SK-N-SH treated with all-trans-retinoic acid at 6 μM for 48 hours (cell line): ENCODE measurements around the gene TSKS.

Experiments used
- ATAC-seq: fragments of 200-7000 bp; cut with Tn5 transposase; 3 replicates; pipeline ENCODE4 v1.9.1; 2020; ENCODE audit warnings: mild to moderate bottlenecking, moderate library complexity
- ARNTL ChIP-seq: fragments of 450-650 bp; formaldehyde crosslinking; IDR thresholded peaks from 2 replicates; pipeline ENCODE4 v1.5.0; 2020; ENCODE audit warnings: low read depth, mild to moderate bottlenecking, moderate library complexity, borderline replicate concordance
- BACH2 ChIP-seq: fragments of 250-450 bp; sonication (Bioruptor Pico); IDR thresholded peaks from 2 replicates; pipeline ENCODE4 v1.9.0; 2021; ENCODE audit warnings: mild to moderate bottlenecking, borderline replicate concordance
- CREB5 ChIP-seq: fragments of 250-450 bp; sonication (Bioruptor Pico); IDR thresholded peaks from 2 replicates; pipeline ENCODE4 v1.5.1; 2020; ENCODE audit warnings: low read depth, mild to moderate bottlenecking, moderate library complexity
- ESRRG ChIP-seq: fragments of 250-450 bp; sonication (Bioruptor Pico); IDR thresholded peaks from 2 replicates; pipeline ENCODE4 v1.6.1; 2021; ENCODE audit warnings: mild to moderate bottlenecking
- ISL1 ChIP-seq: fragments of 250-450 bp; sonication (Bioruptor Pico); IDR thresholded peaks from 2 replicates; pipeline ENCODE4 v2.1.2; 2022; ENCODE audit warnings: mild to moderate bottlenecking, moderate library complexity
- OSR1 ChIP-seq: fragments of 250-450 bp; sonication (Bioruptor Pico); IDR thresholded peaks from 2 replicates; pipeline ENCODE4 v1.8.0; 2022; ENCODE audit warnings: moderate library complexity, mild to moderate bottlenecking, inconsistent platforms
- PPARA ChIP-seq: fragments of 250-450 bp; sonication (Bioruptor Pico); IDR thresholded peaks from 2 replicates; pipeline ENCODE4 v1.5.0; 2020; ENCODE audit warnings: mild to moderate bottlenecking, borderline replicate concordance
- RARB ChIP-seq: fragments of 250-450 bp; sonication (Bioruptor Pico); IDR thresholded peaks from 2 replicates; pipeline ENCODE4 v1.8.0; 2021; ENCODE audit warnings: mild to moderate bottlenecking, moderate library complexity
- SNAI2 ChIP-seq: fragments of 250-450 bp; sonication (Bioruptor Pico); IDR thresholded peaks from 2 replicates; pipeline ENCODE4 v1.5.0; 2020; ENCODE audit warnings: mild to moderate bottlenecking, moderate library complexity
- TCF4 ChIP-seq: fragments of 250-450 bp; sonication (Bioruptor Pico); IDR thresholded peaks from 2 replicates; pipeline ENCODE4 v1.8.0; 2021; ENCODE audit warnings: mild to moderate bottlenecking, moderate library complexity, borderline replicate concordance
- TOX ChIP-seq: fragments of 250-450 bp; sonication (Bioruptor Pico); IDR thresholded peaks from 2 replicates; pipeline ENCODE4 v1.8.0; 2021; ENCODE audit warnings: mild to moderate bottlenecking, moderate library complexity, borderline replicate concordance
- TSHZ2 ChIP-seq: fragments of 250-450 bp; sonication (Bioruptor Pico); IDR thresholded peaks from 2 replicates; pipeline ENCODE4 v1.5.0; 2020; ENCODE audit warnings: mild to moderate bottlenecking, moderate library complexity
- ZC3H10 ChIP-seq: fragments of 250-450 bp; sonication (Bioruptor Pico); IDR thresholded peaks from 2 replicates; pipeline ENCODE4 v1.5.1; 2021; ENCODE audit warnings: mild to moderate bottlenecking, moderate library complexity
- ZFP3 ChIP-seq: fragments of 250-450 bp; sonication (Bioruptor Pico); IDR thresholded peaks from 2 replicates; pipeline ENCODE4 v1.5.0; 2020; ENCODE audit warnings: mild to moderate bottlenecking, moderate library complexity
- ZFP30 ChIP-seq: fragments of 450-650 bp; formaldehyde crosslinking; IDR thresholded peaks from 2 replicates; pipeline ENCODE4 v1.5.0; 2022; ENCODE audit warnings: mild to moderate bottlenecking, moderate library complexity
- ZNF565 ChIP-seq: fragments of 450-650 bp; formaldehyde crosslinking; conservative IDR thresholded peaks from 2 replicates; pipeline ENCODE4 v1.5.0; 2020; ENCODE audit warnings: low read depth, mild to moderate bottlenecking, moderate library complexity
- ZNF70 ChIP-seq: fragments of 450-650 bp; formaldehyde crosslinking; IDR thresholded peaks from 2 replicates; pipeline ENCODE4 v1.5.0; 2020; ENCODE audit warnings: mild to moderate bottlenecking, moderate library complexity
- TF ChIP-seq, protein P1 (sequence below): fragments of 250-450 bp; sonication (Bioruptor Pico); IDR thresholded peaks from 2 replicates; pipeline ENCODE4 v1.8.0; 2020; ENCODE audit warnings: mild to moderate bottlenecking, moderate library complexity, borderline replicate concordance
- TF ChIP-seq, protein P2 (sequence below): fragments of 250-450 bp; sonication (Bioruptor Pico); IDR thresholded peaks from 2 replicates; pipeline ENCODE4 v1.8.0; 2021; ENCODE audit warnings: low read depth, mild to moderate bottlenecking, moderate library complexity, borderline replicate concordance

The TSKS gene

DNA sequence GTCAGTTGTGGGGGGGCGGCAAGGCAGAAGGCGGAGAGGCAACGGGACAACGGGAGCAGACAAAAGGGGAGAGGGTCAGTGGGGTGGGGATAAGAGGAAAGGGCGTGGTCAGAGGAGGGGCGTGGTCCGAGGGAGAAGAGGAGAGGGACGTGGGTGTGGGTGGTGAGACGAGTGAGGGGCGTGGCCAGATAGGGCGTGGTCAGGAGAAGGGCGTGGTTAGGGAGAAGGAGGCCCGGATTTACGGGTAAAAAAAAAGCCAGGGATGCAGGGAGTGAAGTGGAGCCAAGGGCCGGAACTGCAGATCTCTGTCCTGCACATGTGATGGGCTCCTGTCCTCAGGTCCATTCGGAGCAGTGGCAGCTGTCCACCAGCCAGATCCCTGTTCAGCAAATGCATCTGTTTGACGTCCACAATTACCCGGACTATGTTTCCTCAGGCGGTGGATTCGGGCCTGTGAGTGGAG is 50.7 kb downstream of the TSKS start:
- ATAC-seq = peak; percentile 76
- TF ChIP-seq RARB (CRISPR knock-in tag) (no peak), ISL1 (CRISPR knock-in tag) (no peak), CREB5 (CRISPR knock-in tag) (no peak), TCF4 (CRISPR knock-in tag) (peak; percentile 49; the same call in 1 of the 2 replicates), ESRRG (CRISPR knock-in tag) (no peak), PPARA (CRISPR knock-in tag) (no peak), ZC3H10 (CRISPR knock-in tag) (no peak)
- TF ChIP-seq, protein P1, sequence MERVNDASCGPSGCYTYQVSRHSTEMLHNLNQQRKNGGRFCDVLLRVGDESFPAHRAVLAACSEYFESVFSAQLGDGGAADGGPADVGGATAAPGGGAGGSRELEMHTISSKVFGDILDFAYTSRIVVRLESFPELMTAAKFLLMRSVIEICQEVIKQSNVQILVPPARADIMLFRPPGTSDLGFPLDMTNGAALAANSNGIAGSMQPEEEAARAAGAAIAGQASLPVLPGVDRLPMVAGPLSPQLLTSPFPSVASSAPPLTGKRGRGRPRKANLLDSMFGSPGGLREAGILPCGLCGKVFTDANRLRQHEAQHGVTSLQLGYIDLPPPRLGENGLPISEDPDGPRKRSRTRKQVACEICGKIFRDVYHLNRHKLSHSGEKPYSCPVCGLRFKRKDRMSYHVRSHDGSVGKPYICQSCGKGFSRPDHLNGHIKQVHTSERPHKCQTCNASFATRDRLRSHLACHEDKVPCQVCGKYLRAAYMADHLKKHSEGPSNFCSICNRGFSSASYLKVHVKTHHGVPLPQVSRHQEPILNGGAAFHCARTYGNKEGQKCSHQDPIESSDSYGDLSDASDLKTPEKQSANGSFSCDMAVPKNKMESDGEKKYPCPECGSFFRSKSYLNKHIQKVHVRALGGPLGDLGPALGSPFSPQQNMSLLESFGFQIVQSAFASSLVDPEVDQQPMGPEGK = no peak
- TF ChIP-seq, all 23 proteins: peak for 1

DNA sequence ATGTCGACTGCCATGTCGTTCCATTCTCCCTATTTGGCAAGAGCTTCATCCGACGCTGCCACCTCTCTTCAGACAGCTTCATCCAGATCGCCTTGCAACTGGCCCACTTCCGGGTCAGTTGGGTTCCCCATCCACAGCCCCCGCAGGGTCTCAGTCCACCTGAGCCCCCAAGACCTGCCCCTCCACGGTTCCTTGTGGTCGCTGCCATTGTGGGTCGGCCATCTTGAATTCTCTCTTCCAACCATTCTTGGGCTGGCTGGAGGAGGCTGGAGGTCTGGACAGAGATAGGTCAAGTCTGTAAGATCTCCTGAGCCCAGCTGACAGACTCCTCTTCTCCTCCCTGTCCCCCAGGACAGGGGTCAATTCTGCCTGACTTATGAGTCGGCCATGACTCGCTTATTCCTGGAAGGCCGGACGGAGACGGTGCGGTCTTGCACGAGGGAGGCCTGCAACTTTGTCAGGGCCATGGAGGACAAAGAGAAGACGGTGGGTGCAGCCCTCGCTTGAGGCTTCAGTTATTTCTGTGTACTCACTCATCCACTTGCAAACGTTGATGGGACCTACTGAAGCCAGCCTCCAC is 52.6 kb downstream of the TSKS start:
- TF ChIP-seq PPARA (CRISPR knock-in tag) (no peak), TOX (CRISPR knock-in tag) (no peak), OSR1 (CRISPR knock-in tag) (no peak), TCF4 (CRISPR knock-in tag) (no peak), TSHZ2 (CRISPR knock-in tag) (no peak), ZFP3 (CRISPR knock-in tag) (no peak), RARB (CRISPR knock-in tag) (no peak), ARNTL (CRISPR knock-in tag) (no peak), ZC3H10 (CRISPR knock-in tag) (no peak), CREB5 (CRISPR knock-in tag) (no peak)
- TF ChIP-seq, protein P2, sequence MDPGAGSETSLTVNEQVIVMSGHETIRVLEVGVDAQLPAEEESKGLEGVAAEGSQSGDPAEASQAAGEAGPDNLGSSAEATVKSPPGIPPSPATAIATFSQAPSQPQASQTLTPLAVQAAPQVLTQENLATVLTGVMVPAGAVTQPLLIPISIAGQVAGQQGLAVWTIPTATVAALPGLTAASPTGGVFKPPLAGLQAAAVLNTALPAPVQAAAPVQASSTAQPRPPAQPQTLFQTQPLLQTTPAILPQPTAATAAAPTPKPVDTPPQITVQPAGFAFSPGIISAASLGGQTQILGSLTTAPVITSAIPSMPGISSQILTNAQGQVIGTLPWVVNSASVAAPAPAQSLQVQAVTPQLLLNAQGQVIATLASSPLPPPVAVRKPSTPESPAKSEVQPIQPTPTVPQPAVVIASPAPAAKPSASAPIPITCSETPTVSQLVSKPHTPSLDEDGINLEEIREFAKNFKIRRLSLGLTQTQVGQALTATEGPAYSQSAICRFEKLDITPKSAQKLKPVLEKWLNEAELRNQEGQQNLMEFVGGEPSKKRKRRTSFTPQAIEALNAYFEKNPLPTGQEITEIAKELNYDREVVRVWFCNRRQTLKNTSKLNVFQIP (CRISPR knock-in tag) = no peak
- no peak for ATAC-seq

- ATAC-seq = no peak
- TF ChIP-seq TOX (CRISPR knock-in tag) (no peak), ZNF70 (CRISPR knock-in tag) (no peak)
- TF ChIP-seq, all 23 proteins: peak for 0
Observed at GRCh38 chr19:49705919-49706318, 57.2 kb downstream of the TSKS start.

DNA sequence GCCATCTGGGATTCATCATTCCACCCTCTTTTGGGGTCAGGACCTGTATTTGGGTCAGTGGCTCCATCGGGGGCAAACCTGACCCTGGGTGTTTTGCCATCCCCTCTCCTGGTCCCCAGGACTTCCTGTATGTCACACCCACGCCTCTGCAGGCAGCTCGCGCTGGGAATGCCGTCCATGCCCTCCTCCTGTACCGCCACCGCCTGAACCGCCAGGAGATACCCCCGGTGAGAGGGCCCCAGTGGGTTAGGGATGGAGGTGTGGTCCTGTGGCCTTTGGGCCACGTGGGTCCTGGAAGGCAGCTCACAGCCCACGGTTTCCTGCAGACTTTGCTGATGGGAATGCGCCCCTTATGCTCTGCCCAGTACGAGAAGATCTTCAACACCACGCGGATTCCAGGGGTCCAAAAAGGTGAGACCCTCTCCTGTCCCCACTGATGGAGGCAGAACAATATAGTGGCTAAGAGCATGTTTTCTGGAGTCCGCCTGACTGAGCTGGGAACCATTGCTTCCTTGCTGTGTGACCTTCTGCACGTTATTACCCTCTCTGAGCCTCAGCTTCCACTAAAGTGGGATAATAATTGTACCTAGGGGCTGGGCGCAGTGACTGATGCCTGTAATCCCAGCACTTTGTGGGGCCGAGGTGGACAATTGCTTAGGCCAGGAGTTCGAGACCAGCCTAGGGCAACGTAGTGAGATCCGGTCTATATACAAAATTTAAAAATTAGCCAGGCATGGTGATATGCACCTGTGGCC is 58.0 kb downstream of the TSKS start:
- no peak for ATAC-seq
- TF ChIP-seq RARB (CRISPR knock-in tag) = no peak
- TF ChIP-seq, protein P1 = no peak
- TF ChIP-seq ZFP30 (CRISPR knock-in tag) = no peak
- no peak for TF ChIP-seq ISL1 (CRISPR knock-in tag)
- no peak for TF ChIP-seq ARNTL (CRISPR knock-in tag)
- TF ChIP-seq SNAI2 (CRISPR knock-in tag) = no peak
- TF ChIP-seq ZC3H10 (CRISPR knock-in tag) = no peak
- no peak for TF ChIP-seq ESRRG (CRISPR knock-in tag)
- no peak for TF ChIP-seq ZNF565
- no peak for TF ChIP-seq TOX (CRISPR knock-in tag)
- TF ChIP-seq BACH2 (CRISPR knock-in tag) = no peak
- TF ChIP-seq, protein P2 (CRISPR knock-in tag) = no peak
